Fibroblast of mammary gland (primary cell): ENCODE results near the gene DIP2C.

Experiments used
- DNase-seq: peaks from one replicate; pipeline ENCODE4 v3.0.0-alpha.2; 2010; ENCODE audit warnings: low read depth
- H3K4me3 ChIP-seq: 2 replicates; pipeline ENCODE4 v1.5.1; 2011; ENCODE audit warnings: low read depth, mild to moderate bottlenecking, low read length, moderate library complexity; ENCODE audit not compliant: control insufficient read depth
- TF ChIP-seq, protein P1 (sequence below): conservative IDR thresholded peaks from 2 replicates; pipeline ENCODE4 v1.5.1; 2011; ENCODE audit warnings: low read depth, low read length, inconsistent platforms; ENCODE audit not compliant: control insufficient read depth, insufficient read depth

Gene DIP2C

DNA sequence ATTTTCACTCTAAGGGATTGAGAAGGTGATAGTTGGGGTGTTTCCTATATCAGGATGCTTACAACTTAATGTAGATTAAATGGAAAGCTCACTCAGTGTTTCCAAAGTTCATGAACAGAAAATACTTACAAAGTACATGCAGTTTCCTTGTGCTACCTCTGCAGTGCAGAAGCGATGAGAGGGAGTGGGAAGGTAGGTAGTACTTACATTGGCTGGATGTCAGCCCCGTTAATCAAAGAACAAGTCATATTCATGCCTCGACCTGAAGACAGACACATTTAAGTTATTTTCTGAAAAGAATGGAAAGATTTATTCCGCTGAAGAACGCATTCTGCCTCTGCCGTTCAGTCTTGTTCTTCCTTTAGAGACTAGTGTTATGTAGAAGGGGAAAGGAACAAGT is 461.1 kb downstream of the DIP2C start:
- TF ChIP-seq, protein P1, sequence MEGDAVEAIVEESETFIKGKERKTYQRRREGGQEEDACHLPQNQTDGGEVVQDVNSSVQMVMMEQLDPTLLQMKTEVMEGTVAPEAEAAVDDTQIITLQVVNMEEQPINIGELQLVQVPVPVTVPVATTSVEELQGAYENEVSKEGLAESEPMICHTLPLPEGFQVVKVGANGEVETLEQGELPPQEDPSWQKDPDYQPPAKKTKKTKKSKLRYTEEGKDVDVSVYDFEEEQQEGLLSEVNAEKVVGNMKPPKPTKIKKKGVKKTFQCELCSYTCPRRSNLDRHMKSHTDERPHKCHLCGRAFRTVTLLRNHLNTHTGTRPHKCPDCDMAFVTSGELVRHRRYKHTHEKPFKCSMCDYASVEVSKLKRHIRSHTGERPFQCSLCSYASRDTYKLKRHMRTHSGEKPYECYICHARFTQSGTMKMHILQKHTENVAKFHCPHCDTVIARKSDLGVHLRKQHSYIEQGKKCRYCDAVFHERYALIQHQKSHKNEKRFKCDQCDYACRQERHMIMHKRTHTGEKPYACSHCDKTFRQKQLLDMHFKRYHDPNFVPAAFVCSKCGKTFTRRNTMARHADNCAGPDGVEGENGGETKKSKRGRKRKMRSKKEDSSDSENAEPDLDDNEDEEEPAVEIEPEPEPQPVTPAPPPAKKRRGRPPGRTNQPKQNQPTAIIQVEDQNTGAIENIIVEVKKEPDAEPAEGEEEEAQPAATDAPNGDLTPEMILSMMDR = no peak
- DNase-seq = no peak
- H3K4me3 ChIP-seq = no peak overlapping the region

DNA sequence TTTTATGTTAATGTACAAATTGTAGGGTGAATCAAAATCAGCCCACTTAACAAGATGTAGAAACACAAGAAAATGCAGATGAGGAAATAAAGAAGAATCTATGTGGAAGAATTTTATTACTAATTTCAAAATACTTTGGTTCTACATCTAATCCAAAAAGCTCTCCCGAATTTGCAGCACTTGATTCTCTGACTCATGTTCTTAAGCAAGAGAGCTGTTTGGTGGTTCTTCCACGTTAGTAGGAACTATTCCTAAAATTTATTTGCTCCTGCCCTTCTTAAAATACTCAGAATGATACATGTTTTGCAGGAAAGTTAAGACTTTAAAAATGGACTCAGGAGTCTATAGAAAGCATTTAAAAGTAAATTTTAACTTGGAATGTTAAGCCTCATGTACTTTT is 462.5 kb downstream of the DIP2C start:
- TF ChIP-seq, protein P1 = no peak
- DNase-seq = peak; percentile 74
- H3K4me3 ChIP-seq = no peak overlapping the region

DNA sequence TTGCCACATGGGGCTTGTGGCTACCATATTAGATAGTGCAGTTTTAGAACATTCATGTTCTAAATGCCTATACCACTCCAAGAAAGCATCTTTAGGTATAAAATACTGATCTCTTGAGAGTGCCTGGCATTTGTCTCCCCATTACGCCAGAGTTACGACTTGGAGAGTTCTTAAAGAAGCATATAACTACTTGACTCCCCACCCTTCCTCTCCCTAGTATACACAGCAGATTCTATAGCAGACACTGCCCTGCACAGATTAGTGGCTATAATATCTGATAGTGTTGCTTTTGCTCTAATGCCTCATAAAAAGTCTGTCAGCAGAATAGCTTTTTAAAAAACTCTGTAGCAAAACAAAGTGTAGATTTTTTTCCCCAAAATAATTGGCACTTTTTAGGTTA is 463.4 kb downstream of the DIP2C start:
- no peak overlapping the region for H3K4me3 ChIP-seq
- DNase-seq = no peak
- TF ChIP-seq, protein P1 = no peak

DNA sequence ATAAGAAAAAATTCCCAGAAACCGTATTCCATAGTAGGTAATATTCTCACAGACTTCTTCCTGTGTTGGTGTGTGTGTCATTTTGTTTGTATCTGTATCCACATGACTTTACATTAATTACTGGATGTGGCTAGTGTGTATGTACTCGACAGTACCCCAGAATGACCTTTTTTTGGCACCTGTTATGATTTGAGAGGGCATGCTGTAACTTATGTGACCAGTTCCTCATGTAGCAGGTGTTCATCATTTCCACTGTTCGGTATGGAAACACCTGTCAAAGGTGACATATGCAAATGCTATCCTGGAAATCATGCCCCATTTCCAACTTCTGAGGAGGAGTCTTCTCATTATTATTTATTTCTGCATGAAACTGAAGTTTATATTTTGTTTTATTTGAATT is 464.9 kb downstream of the DIP2C start:
- TF ChIP-seq, protein P1 = no peak
- no peak for DNase-seq
- H3K4me3 ChIP-seq = no peak overlapping the region
